Keratinocyte (primary cell): Measurements from ENCODE around the gene TAF10.

ENCODE experiments used
- EZH2 ChIP-seq: IDR thresholded peaks from one replicate; pipeline ENCODE4 v1.6.1; 2012; ENCODE audit warnings: inconsistent platforms, mild to moderate bottlenecking, low read length, moderate library complexity
- TF ChIP-seq, protein P1 (sequence below), 3 experiments: IDR thresholded peaks in 1 of 3; conservative IDR thresholded peaks in 1 of 3; optimal IDR thresholded peaks in 1 of 3; 2 replicates in 2 of 3; 3 replicates in 1 of 3; pipeline versions ENCODE3 to v1.5.1; 2011; ENCODE audit warnings: low read length in 3 of 3, mild to moderate bottlenecking in 3 of 3, moderate library complexity in 2 of 3, control low read depth in 1 of 3, inconsistent platforms in 1 of 3; ENCODE audit not compliant: insufficient read depth in 2 of 3; ENCODE audit errors: extremely low read depth in 1 of 3

DNA sequence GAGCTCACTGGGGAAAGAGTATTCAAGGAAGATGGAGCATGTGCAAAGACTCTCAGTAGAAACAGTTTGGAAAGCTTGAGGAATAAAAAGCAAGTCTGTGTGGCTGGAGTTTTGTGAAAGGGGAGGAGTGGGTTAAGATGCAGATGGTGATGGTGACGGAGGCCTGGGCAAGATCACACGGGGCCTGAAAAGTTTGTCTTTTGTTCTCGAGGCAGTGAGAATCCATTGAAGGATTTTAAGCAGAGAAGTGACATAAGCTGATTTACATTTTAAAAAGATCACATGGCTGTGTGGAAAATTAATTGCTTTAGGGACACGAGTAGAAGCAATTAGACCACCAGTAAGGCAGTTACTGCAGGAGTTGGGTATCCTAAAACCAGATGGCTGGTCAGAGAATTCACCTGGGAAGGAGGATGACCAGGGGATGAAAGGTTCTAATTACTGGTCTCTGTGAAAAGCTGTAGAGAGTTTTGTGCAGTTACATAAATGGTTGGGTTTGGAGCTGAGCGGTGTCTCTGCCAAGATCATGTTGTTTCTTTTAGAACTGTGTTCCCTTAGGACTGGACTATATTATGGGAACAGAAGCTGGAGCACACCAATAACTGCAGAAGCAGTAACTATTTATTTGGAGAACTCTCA lies 15.7 kb downstream of the TAF10 start:
- TF ChIP-seq, protein P1, sequence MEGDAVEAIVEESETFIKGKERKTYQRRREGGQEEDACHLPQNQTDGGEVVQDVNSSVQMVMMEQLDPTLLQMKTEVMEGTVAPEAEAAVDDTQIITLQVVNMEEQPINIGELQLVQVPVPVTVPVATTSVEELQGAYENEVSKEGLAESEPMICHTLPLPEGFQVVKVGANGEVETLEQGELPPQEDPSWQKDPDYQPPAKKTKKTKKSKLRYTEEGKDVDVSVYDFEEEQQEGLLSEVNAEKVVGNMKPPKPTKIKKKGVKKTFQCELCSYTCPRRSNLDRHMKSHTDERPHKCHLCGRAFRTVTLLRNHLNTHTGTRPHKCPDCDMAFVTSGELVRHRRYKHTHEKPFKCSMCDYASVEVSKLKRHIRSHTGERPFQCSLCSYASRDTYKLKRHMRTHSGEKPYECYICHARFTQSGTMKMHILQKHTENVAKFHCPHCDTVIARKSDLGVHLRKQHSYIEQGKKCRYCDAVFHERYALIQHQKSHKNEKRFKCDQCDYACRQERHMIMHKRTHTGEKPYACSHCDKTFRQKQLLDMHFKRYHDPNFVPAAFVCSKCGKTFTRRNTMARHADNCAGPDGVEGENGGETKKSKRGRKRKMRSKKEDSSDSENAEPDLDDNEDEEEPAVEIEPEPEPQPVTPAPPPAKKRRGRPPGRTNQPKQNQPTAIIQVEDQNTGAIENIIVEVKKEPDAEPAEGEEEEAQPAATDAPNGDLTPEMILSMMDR (optimal IDR thresholded peaks at IDR 0.05 in 1 of 3, IDR thresholded peaks at IDR 0.05 in 1 of 3, conservative IDR thresholded peaks at IDR 0.05 in 1 of 3; ENCODE audit: extremely low read depth in 1 of 3, insufficient read depth in 2 of 3, low read length in 3 of 3) = no peak
- TF ChIP-seq EZH2 = no peak
